ENCODE measurements around the gene CLNK. TPM values are rescaled to one million over a fixed set of nuclear protein-coding genes. Genes with fewer than 3 reads are reported as not detected.

The CLNK gene
- total and polyA plus RNA-seq, 7 donors, result 0.01 to 0.09 TPM; not detected in 5

- DNase-seq (no peak), ATAC-seq (no peak)
- Histone ChIP-seq H3K36me3 (ENCODE audit: insufficient read depth in 1 of 2, low read depth in 1 of 2) (no peaks in the 10 kb centered on the region), H3K4me1 (no peaks in the 10 kb centered on the region), H3K4me3 (no peak overlapping the region), H3K27ac (no peak overlapping the region), H3K9me3 (no peaks in the 10 kb centered on the region), H3K27me3 (ENCODE audit: insufficient read depth in 3 of 3, low read length in 2 of 3) (no peaks in the 10 kb centered on the region)
- no peak for TF ChIP-seq CTCF (IDR thresholded peaks at IDR 0.05)
- intact Hi-C loops (cut with DNase I), result no loop called here
- WGBS, 3 donors, result 65 to 70% (median 67%) methylated on average over 3 of the region's 3 CpGs
Observed at GRCh38 chr4:10703766-10704429, 19.3 kb upstream of the CLNK start.

GRCh38 chr4:10703156-10703555 is 18.6 kb upstream of the CLNK start:
- no peak for TF ChIP-seq CTCF (IDR thresholded peaks at IDR 0.05)
- H3K4me1 ChIP-seq, result no peaks in the 10 kb centered on the region
- H3K27ac ChIP-seq, result no peak overlapping the region
- ATAC-seq, result no peak
- intact Hi-C loops (cut with DNase I), result no loop called here
- 68 to 78% (median 68%) methylated on average over 5 of the region's 5 CpGs for WGBS, 3 donors
- no peaks in the 10 kb centered on the region for H3K27me3 ChIP-seq (ENCODE audit: insufficient read depth in 3 of 3, low read length in 2 of 3)
- no peak overlapping the region for H3K4me3 ChIP-seq
- no peak for DNase-seq
- no peaks in the 10 kb centered on the region for H3K36me3 ChIP-seq (ENCODE audit: insufficient read depth in 1 of 2, low read depth in 1 of 2)
- no peaks in the 10 kb centered on the region for H3K9me3 ChIP-seq

DNA sequence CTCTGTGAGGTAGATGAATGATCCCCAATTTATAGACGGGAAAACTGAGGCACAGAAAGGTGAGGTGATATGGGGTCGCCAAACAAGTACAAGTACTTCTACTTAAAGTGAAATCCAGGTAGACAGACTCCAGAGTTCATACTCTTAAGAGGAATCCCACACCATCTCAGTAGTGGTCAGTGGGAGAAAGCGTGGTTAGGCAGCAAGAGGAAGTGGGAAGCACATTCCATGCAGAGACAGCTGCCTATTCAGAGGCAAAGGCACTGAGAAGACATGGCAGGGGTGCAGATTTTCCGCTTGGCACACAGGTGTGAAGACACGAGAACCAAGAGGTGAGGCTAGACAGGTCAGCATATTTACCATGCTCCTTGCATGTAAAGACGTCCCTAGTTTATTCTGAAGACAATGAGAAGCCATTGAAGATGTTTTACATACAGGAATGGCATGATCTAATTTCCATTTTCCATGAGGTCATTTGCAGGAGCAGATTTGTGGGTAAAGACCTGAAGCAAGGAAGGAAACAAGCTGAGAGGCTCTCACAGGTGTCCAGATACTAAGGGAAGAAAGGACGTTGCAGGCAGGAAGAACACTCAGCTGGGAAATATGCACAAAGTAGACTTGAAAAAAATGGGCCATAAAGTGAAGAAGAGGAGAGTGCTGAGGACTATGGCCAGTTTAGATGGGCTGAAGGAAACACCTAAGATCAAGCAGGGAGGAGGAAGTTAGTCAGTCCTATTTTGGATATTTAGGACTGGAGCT is 17.3 kb upstream of the CLNK start:
- Histone ChIP-seq H3K4me1 (no peaks in the 10 kb centered on the region), H3K36me3 (ENCODE audit: insufficient read depth in 1 of 2, low read depth in 1 of 2) (no peaks in the 10 kb centered on the region), H3K4me3 (no peak overlapping the region), H3K27ac (no peak overlapping the region), H3K9me3 (no peaks in the 10 kb centered on the region), H3K27me3 (ENCODE audit: insufficient read depth in 3 of 3, low read length in 2 of 3) (no peaks in the 10 kb centered on the region)
- DNase-seq (no peak), ATAC-seq (no peak)
- intact Hi-C loops (cut with DNase I), result no loop called here
- 66 to 70% (median 66%) methylated on average over 7 of the region's 7 CpGs for whole genome bisulfite sequencing, 3 donors
- TF ChIP-seq CTCF (IDR thresholded peaks at IDR 0.05), result no peak

DNA sequence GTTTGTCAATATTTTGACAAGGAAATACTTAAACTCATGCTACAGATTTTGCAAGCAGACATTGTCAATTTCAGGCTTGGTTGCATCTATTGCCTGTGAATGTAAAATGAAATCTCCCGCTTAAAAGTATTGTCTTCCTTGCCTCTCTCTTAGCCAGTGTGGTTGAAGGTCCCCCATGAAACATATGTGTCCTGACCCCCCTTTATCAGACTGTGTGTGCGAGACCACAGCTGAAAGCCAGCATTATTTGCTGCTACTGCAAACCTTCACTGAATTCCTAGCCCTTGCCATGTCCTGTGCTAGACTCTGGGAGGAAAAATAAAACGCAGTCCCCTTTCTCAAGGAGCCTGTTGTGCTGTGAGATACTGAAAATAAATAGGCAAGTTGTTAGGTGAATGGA is 16.6 kb upstream of the CLNK start:
- 55 to 60% (median 59%) methylated on average over 3 of the region's 3 CpGs for WGBS, 3 donors
- no peak for TF ChIP-seq CTCF (IDR thresholded peaks at IDR 0.05)
- DNase-seq (no peak), ATAC-seq (no peak)
- no peaks in the 10 kb centered on the region for H3K9me3 ChIP-seq
- no peaks in the 10 kb centered on the region for H3K36me3 ChIP-seq (ENCODE audit: insufficient read depth in 1 of 2, low read depth in 1 of 2)
- no peaks in the 10 kb centered on the region for H3K4me1 ChIP-seq
- no peaks in the 10 kb centered on the region for H3K27me3 ChIP-seq (ENCODE audit: insufficient read depth in 3 of 3, low read length in 2 of 3)
- H3K4me3 ChIP-seq, result no peak overlapping the region
- H3K27ac ChIP-seq, result no peak overlapping the region
- intact Hi-C loops (cut with DNase I), result no loop called here

All from psoas muscle (tissue), 8 donors.